Measurements from ENCODE around the gene TAGLN2. TPM values are rescaled to one million over a fixed set of nuclear protein-coding genes. Genes with fewer than 3 reads are reported as not detected.

TAGLN2 gene
- total and polyA plus RNA-seq, 9 of the 15 experiments (the other 6 are each of a cell fraction or from before 2014, with no cell fraction given) = 192 to 683 (median 455) TPM

DNA sequence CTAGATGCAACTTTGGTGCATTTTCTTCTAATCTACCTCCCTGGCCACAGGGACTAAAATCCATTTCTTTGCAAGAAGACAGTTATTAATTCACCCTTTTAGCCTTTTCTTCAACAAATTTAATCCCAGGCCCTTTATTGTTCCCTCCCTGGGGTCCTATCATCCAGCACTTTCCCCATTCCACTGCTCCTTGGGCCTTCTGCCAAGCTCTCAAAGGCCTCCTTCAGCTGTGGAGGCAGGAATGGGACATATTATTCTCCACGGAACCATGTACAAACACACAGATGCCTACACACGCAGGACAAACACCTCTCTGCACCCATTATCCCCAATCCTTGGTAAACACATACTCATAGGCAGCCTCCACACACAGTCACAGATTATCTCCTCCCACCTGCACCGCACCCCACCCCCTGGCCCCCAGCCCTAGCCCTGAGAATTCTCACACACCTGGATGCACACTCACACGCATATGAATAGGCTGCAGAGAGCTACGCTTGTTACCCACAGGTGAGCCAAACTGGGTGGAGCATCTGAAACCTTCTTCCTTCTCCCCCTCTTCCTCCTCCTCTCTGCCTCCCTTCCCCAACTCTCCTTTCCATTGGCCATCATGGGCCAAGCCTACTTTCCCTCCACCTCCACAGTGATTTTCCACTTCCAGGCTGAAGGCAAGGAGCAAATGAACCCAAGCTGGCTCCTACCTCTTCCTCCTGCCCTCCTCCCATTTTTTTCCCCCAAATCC lies 11.7 kb downstream of the TAGLN2 start:
- Histone ChIP-seq H3K4me2 (ENCODE audit: insufficient read depth, low read length) (no peak overlapping the region), H3K9me3 (replicated peaks; ENCODE audit: control insufficient read depth, insufficient read depth, low read depth, low read length) (no peaks in the 10 kb centered on the region), H4K20me1 (replicated peaks; ENCODE audit: control insufficient read depth, insufficient read depth, low read length) (no peaks in the 10 kb centered on the region; the same call in none of the 2 replicates), H3K4me3 (no peak overlapping the region), H3K27me3 (ENCODE audit: control insufficient read depth in 2 of 2, insufficient read depth in 2 of 2, low read length in 2 of 2) (no peaks in the 10 kb centered on the region), H3K4me1 (replicated peaks in 1 of 2; ENCODE audit: control insufficient read depth in 2 of 2, insufficient read depth in 2 of 2, low read length in 2 of 2) (peaks cover 17 to 33% of the 10 kb centered on the region in 2 experiments), H2AFZ (ENCODE audit: low read depth, low read length) (no peak overlapping the region), H3K9me1 (ENCODE audit: control insufficient read depth, insufficient read depth, low read length) (no peaks in the 10 kb centered on the region), H3K27ac (ENCODE audit: extremely low read depth, low read depth, low read length) (no peak overlapping the region), H3K9ac (ENCODE audit: insufficient read depth in 1 of 2, low read depth in 2 of 2, low read length in 2 of 2) (no peak overlapping the region), H3K79me2 (ENCODE audit: control insufficient read depth, insufficient read depth, low read length) (no peaks in the 10 kb centered on the region), H3K36me3 (ENCODE audit: control insufficient read depth, insufficient read depth, low read length) (peaks cover 26% of the 10 kb centered on the region; the same call in 2 of the 3 replicates)
- POLR2A ChIA-PET = interaction anchor here (0.5 to 4.1 kb wide), 5 partner anchors 9 to 113 kb away, joined by 3 to 35 read pairs (median 3); partner anchors contain the start of gene TAGLN2
- FAIRE-seq = no peak
- intact Hi-C loops (cut with micrococcal nuclease) = no loop called here
- CTCF ChIA-PET (ENCODE audit: low intra/inter-chr PET ratio) = no interaction called here
- no TSS peak for BruUV-seq (replicated peaks)
- DNase-seq (ENCODE audit: extremely low read depth in 1 of 4, low spot score in 3 of 4) = no peak
- in situ Hi-C loops (cut with MboI) = no loop called here
- TF ChIP-seq POLR2AphosphoS5 (IDR thresholded peaks at IDR 0.05; ENCODE audit: control insufficient read depth, insufficient read depth, low read depth, low read length) (peak; percentile 22; the same call in 1 of the 2 replicates), SUPT5H (IDR thresholded peaks at IDR 0.05) (peak; percentile 64), POLR2AphosphoS2 (IDR thresholded peaks at IDR 0.05; ENCODE audit: low read length) (peak; percentile 37; the same call in 1 of the 2 replicates), POLR2B (IDR thresholded peaks at IDR 0.05; ENCODE audit: low read depth, partially characterized antibody) (peak; percentile 70)
- TF ChIP-seq, protein P1, sequence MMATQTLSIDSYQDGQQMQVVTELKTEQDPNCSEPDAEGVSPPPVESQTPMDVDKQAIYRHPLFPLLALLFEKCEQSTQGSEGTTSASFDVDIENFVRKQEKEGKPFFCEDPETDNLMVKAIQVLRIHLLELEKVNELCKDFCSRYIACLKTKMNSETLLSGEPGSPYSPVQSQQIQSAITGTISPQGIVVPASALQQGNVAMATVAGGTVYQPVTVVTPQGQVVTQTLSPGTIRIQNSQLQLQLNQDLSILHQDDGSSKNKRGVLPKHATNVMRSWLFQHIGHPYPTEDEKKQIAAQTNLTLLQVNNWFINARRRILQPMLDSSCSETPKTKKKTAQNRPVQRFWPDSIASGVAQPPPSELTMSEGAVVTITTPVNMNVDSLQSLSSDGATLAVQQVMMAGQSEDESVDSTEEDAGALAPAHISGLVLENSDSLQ (IDR thresholded peaks at IDR 0.05) = no peak
- 33% methylated on average over 5 of the region's 5 CpGs for WGBS (ENCODE audit: insufficient coverage, low coverage, missing lambda C conversion rate)
- no peak for ATAC-seq
